GM19239 (cell line): ENCODE data around the gene PLCG2.

ENCODE experiments used
- DNase-seq: peaks from one replicate; pipeline ENCODE4 v3.0.0; 2011; ENCODE audit warnings: low spot score; ENCODE audit not compliant: insufficient read length
- FAIRE-seq: peaks from 2 replicates; lab custom pipeline; 2011; peaks lifted over from hg19 to GRCh38; lab: Jason Lieb, UNC

The PLCG2 gene

GRCh38 chr16:81810361-81810760 lies 31.3 kb downstream of the PLCG2 start:
- FAIRE-seq (peak; percentile 95), DNase-seq (no peak)

- FAIRE-seq = no peak
- no peak for DNase-seq
Measured at GRCh38 chr16:81810894-81811538, 31.9 kb downstream of the PLCG2 start.

- no peak for DNase-seq
- peak; percentile 79 for FAIRE-seq
Measured at GRCh38 chr16:81813648-81814047, 34.6 kb downstream of the PLCG2 start.

GRCh38 chr16:81814751-81815428 lies 35.8 kb downstream of the PLCG2 start:
- DNase-seq = no peak
- FAIRE-seq = peak; percentile 26

GRCh38 chr16:81815429-81815766 lies 36.3 kb downstream of the PLCG2 start:
- DNase-seq = no peak
- FAIRE-seq = peak; percentile 89

- no peak for FAIRE-seq
- DNase-seq = no peak
Measured at GRCh38 chr16:81816351-81816750, 37.3 kb downstream of the PLCG2 start.

- DNase-seq (no peak), FAIRE-seq (peak; percentile 94)
Measured at GRCh38 chr16:81816793-81817210, 37.7 kb downstream of the PLCG2 start.

- DNase-seq (no peak), FAIRE-seq (no peak)
Measured at GRCh38 chr16:81817296-81817695, 38.2 kb downstream of the PLCG2 start.

- DNase-seq (no peak), FAIRE-seq (peak; percentile 94)
Measured at GRCh38 chr16:81817789-81818567, 38.9 kb downstream of the PLCG2 start.

GRCh38 chr16:81818568-81818896 lies 39.4 kb downstream of the PLCG2 start:
- peak; percentile 76 for FAIRE-seq
- DNase-seq = no peak

GRCh38 chr16:81818905-81819304 lies 39.8 kb downstream of the PLCG2 start:
- DNase-seq (no peak), FAIRE-seq (peak; percentile 75)

- no peak for DNase-seq
- peak; percentile 96 for FAIRE-seq
Measured at GRCh38 chr16:81821436-81822128, 42.5 kb downstream of the PLCG2 start.

GRCh38 chr16:81823111-81823510 lies 44.0 kb downstream of the PLCG2 start:
- DNase-seq (no peak), FAIRE-seq (peak; percentile 89)

GRCh38 chr16:81823734-81824133 lies 44.6 kb downstream of the PLCG2 start:
- FAIRE-seq = no peak
- no peak for DNase-seq

GRCh38 chr16:81826523-81826922 lies 47.4 kb downstream of the PLCG2 start:
- peak; percentile 48 for FAIRE-seq
- DNase-seq = no peak

GRCh38 chr16:81830845-81831540 lies 51.9 kb downstream of the PLCG2 start:
- peak; percentile 52 for FAIRE-seq
- DNase-seq = no peak

GRCh38 chr16:81831722-81832126 lies 52.6 kb downstream of the PLCG2 start:
- peak; percentile 97 for FAIRE-seq
- no peak for DNase-seq

- FAIRE-seq (no peak), DNase-seq (no peak)
Measured at GRCh38 chr16:81832801-81833547, 53.9 kb downstream of the PLCG2 start.

- no peak for DNase-seq
- FAIRE-seq = no peak
Measured at GRCh38 chr16:81833751-81834150, 54.7 kb downstream of the PLCG2 start.

GRCh38 chr16:81834868-81835267 lies 55.8 kb downstream of the PLCG2 start:
- FAIRE-seq (no peak), DNase-seq (no peak)
